AG08395 (cell line): Measurements from ENCODE around the gene ZNF25.
"Not testable (repeated sequence)": the region's sequence is repeated elsewhere in the genome, so short reads cannot be mapped to it uniquely, and the experiment has no call there.

Experiments
- DNase-seq: peaks from one replicate; pipeline ENCODE4 v3.0.0; 2012; ENCODE audit warnings: mixed read lengths, low spot score

The ZNF25 gene

DNA sequence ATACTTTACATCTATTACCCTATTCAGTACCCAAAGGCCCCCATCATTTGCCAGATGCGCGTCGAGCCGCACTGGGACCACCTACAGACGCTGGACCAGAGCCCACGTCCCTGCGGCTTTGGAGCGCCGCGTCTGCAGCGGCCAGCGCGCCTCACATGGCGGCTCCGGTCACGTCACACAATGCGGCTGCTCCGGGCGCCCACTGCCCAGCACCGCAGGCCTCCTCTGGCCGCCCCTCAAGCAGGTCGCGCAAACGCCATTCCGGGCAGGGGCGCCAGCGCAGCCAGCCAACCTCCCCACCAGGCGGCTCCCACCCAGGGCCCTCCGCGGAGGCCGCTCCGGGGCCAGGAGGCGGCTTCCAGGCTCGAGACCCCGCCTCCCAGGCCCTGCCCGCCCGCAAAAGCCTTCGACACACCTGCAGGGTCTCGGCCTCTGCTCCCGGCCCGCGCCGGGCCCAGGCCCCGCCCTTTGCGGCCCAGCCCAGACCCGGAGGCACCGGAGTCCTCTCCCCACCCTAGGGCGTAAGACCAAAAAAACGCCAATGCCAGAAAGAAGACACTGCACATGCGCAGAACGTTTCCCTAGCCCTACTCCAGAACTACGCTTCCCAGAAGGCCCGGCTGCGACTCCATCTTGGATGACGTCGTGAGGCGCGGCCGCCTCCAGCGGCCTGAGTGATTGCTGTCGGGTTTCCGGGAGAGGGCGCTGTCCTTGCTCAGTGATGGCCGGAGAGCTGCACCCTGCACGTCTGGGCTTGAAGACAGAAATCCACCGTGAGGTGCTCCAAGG is at the start of gene ZNF25:
Gene ZNF25 (minus strand): TSS at position 557 of the 789 bp plus-strand sequence. CDS start 4,925 bp downstream, outside the sequence.
- DNase-seq: peak; percentile 99

DNA sequence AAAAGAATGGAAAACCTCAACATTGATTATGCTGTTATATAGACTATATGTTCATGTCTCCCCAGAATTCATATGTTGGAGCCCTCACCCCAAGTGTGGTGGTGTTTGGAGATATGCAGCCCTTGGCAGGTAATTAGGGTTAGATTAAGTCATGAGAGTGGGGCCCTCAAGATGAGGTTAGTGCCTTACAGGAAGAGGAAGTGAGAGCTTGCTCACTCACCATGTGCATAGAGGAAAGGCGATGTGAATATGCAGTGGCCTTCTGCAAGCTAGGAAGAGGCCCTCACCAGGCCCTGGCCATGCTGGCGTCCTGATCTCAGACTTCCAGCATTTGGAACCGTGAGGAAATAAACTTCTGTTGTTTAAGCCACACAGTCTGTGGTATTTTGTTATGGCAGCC is 48.8 kb upstream of the ZNF25 start:
- no peak for DNase-seq

GRCh38 chr10:38019124-38019523 is 42.7 kb upstream of the ZNF25 start:
- DNase-seq: not testable (repeated sequence)

- no peak for DNase-seq
Measured at GRCh38 chr10:38016354-38016753, 39.9 kb upstream of the ZNF25 start.

GRCh38 chr10:38010119-38010903 is 33.9 kb upstream of the ZNF25 start, which contains the start of gene ZNF33A:
Gene ZNF33A, plus strand, starts transcription at chr10:38010675. Its CDS starts 1,667 bp downstream, at chr10:38012342.
- DNase-seq: peak; percentile 79

GRCh38 chr10:38007991-38008390 is 31.5 kb upstream of the ZNF25 start:
- DNase-seq: no peak

- DNase-seq: no peak
Measured at GRCh38 chr10:38007551-38007950, 31.1 kb upstream of the ZNF25 start.

DNA sequence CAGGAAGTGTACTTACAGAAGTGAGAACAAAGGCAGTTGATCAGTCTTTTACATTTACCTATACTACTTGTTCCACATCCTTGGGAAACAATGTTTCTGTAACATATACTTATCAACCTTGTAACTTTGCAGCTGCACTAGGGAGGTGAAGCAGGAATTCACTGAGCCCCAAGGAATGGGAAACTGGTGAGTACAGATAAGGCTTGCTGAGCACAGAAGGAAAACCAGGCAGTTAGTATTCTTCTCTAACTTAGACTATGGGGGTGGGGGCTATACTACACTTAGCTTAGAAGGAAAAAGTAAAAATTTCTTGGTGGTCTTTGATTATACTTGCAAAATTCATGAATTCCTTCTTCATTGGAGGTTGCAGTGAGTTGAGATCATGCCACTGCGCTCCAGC is 27.1 kb upstream of the ZNF25 start:
- DNase-seq: no peak

GRCh38 chr10:38003026-38003425 is 26.6 kb upstream of the ZNF25 start:
- DNase-seq: no peak

DNA sequence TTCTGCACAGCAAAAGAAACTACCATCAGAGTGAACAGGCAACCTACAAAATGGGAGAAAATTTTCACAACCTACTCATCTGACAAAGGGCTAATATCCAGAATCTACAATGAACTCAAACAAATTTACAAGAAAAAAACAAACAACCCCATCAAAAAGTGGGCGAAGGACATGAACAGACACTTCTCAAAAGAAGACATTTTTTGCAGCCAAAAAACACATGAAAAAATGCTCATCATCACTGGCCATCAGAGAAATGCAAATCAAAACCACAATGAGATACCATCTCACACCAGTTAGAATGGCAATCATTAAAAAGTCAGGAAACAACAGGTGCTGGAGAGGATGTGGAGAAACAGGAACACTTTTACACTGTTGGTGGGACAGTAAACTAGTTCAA is 24.0 kb upstream of the ZNF25 start:
- DNase-seq: not testable (repeated sequence)

DNA sequence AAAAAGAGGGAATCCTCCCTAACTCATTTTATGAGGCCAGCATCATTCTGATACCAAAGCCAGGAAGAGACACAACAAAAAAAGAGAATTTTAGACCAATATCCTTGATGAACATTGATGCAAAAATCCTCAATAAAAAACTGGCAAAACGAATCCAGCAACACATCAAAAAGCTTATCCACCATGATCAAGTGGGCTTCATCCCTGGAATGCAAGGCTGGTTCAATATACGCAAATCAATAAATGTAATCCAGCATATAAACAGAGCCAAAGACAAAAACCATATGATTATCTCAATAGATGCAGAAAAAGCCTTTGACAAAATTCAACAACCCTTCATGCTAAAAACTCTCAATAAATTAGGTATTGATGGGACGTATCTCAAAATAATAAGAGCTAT is 22.5 kb upstream of the ZNF25 start:
- DNase-seq: not testable (repeated sequence)

- DNase-seq: no peak
Measured at GRCh38 chr10:37992083-37992482, 15.6 kb upstream of the ZNF25 start.

GRCh38 chr10:37991655-37992054 is 15.2 kb upstream of the ZNF25 start:
- no peak for DNase-seq

DNA sequence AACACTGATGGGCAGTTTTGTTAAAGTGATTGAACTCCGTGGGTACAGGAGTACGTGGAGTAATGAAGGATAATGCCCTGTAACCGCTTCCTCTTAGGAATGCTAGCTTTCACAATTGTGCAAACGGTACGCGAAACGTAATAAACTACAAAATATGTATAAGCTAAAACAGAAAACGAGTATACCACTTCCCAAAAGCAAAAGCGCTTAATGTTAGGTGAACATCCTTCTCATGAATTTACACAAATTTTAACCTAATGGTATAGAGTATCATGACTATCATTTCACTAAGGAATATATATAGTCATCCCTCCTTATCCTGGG is 395 bp upstream of the ZNF25 start:
- DNase-seq: no peak

DNA sequence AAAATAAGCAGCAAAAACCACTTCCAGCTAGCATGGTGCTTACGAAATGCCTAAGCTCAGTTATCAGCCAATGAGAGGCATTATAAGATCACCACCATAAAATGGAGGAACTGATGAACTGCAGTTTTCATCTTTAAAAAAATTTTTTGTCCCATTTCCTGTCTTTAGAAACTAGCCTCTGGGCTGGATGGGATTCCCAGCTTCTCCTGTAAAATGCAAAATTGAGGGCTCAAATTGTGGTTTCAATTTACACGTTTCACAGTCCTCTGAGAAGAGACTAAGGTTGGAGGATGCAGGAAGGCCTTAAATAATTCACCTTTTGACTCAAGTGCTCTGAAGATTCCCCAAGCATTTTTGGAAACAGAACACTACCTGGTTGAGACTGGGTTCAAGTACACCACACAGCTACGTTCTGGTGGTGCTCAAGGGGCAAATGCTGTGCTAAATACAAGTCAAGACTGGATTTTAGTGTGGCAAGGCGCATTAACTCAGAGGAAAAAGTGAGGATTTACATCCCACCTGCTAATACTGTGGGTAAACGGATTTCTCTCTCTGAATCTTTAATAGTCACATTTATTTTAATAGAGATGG is 951 bp downstream of the ZNF25 start:
- peak; percentile 12 for DNase-seq

DNA sequence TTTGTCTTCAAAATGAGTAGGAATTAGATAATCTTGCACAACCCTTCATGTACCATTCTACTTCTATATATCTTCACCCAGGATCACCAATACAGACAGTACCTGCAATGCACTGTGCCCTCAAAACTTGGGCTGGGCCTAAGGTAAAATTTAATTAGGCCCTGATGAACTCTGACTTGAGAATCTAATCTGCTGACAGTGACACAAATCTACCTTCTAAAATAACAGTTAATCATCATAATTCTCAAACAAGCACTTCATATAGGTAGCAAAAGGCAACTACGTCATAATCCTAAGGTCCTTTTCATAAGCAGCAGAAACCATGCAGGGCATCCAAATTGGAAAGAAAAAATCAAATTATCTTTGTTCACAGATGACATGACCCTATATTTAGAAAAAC is 4.1 kb downstream of the ZNF25 start:
- DNase-seq: no peak

- no peak for DNase-seq
Measured at GRCh38 chr10:37965006-37965405, 11.4 kb downstream of the ZNF25 start.

DNA sequence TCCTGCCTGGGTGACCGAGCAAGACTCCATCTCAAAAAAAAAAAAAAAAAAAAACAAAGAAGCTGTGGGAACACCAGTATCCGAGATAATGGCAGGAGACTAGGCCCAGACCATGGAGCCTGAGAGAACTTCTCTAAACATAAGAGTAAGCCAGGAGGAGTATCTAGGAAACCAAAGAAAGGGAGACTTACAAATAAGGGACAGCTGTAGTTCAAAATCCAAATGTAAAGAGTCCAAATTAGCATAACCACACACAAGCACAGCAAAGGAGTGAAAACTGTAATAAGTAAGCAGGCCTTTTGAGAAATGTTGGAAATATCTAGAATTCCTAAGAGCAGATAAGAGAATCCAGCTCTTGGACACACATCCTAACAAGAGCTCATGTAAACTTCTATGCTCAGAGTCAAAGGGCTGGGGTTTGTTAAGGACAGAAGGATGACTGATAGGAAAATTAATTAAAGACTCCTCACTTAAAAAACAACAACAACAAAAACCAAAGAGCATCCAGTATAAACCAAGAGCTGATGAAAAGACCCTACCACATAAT is 15.8 kb downstream of the ZNF25 start:
- no peak for DNase-seq

DNA sequence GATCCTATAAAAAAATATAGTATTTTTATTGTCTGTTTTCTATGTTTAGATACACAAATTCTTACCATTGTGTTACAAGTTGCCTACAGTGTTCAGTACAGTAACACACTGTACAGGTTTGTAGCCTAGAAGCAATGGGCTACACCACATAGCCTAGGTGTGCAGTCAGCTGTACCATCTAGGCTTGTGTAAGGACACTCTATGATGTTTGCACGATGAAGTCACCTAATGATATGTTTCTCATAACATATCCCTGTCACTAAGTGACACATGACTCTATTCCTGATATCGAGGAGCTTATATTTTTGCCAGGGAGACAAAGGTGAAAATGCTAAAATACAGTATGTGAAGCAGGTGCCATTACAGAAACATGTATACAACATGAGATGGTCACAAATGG is 18.6 kb downstream of the ZNF25 start:
- DNase-seq: no peak

- DNase-seq: no peak
Measured at GRCh38 chr10:37952926-37953325, 23.5 kb downstream of the ZNF25 start.

DNA sequence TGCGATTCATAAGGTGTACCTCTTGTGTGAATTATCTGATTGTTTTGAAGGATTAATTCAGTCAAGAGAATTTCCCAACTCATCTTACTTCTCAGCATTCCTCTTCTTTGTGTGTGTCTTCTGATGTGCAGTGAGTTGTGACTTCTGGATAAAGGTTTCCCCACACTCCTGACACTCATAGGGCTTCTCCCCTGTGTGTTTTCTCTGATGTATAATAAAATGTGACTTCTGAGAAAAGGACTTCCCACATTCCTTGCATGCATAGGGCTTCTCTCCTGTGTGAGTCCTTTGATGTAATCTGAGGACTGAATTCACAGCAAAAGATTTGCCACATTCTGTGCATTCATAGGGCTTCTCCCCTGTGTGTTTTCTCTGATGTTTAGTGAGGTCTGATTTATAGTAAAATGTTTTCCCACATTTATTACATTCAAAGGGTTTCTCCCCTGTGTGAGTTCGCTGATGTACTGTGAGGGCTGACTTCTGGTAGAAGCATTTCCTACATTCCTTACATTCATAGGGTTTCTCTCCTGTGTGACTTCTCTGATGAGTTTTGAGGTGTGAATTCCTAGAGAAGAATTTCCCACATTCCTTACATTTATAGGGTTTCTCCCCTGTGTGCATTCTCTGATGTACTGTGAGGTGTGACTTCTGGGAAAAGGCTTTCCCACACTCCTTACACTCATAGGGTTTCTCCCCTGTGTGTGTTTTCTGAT is 24.2 kb downstream of the ZNF25 start:
- DNase-seq: no peak

GRCh38 chr10:37948210-37948609 is 28.2 kb downstream of the ZNF25 start:
- DNase-seq: no peak
